Endothelial cell of umbilical vein (primary cell): ENCODE results near the gene IYD. TPM values are rescaled to one million over a fixed set of nuclear protein-coding genes. Genes with fewer than 3 reads are reported as not detected.
A peak's percentile ranks its signal among the peaks of the same experiment; 100 is the strongest.

ENCODE experiments used
- BruUV-seq: library from RNA; stranded (reverse); fragments of 400-500 nt; replicated peaks from 2 replicates; lab custom pipeline; 2021; lab: Mats Ljungman, UMichigan
- CTCF ChIA-PET: fragments of 300-600, 350-600 bp; sonication (Branson Sonifier 250); formaldehyde crosslinking; loops from one replicate; lab custom pipeline; 2021; ENCODE audit warnings: antibody characterized with exemption, inconsistent platforms; lab: Charles Lee
- POLR2A ChIA-PET: fragments of 300-600, 350-600 bp; sonication (Branson Sonifier 250); formaldehyde crosslinking; loops from one replicate; lab custom pipeline; 2021; ENCODE audit warnings: antibody characterized with exemption, inconsistent platforms; lab: Charles Lee
- DNase-seq: peaks from one replicate; pipeline ENCODE4 v3.0.0-alpha.2; 2011; ENCODE audit warnings: low read depth, low spot score
- FAIRE-seq: peaks from 2 replicates; lab custom pipeline; 2011; peaks lifted over from hg19 to GRCh38; lab: Jason Lieb, UNC
- H2AFZ ChIP-seq: 2 replicates; pipeline ENCODE4 v1.6.0; 2012; ENCODE audit warnings: low read depth, low read length, control low read depth, inconsistent platforms
- H3K27ac ChIP-seq: 2 replicates; pipeline ENCODE4 v1.5.1; 2011; ENCODE audit warnings: low read depth, mild to moderate bottlenecking, control low read depth, low read length, moderate library complexity; ENCODE audit not compliant: insufficient read depth
- H3K27me3 ChIP-seq, 2 experiments: 2 replicates each; pipeline versions ENCODE4 v1.6.0 to v1.6.1; 2011; ENCODE audit warnings: low read length in 2 of 2, mixed read lengths in 1 of 2; ENCODE audit not compliant: control insufficient read depth in 2 of 2, insufficient read depth in 2 of 2
- H3K36me3 ChIP-seq, 2 experiments: 2 replicates in 1 of 2; 3 replicates in 1 of 2; pipeline ENCODE4 v1.5.1; 2011; ENCODE audit warnings: low read length in 2 of 2, mild to moderate bottlenecking in 1 of 2, moderate library complexity in 1 of 2; ENCODE audit not compliant: control insufficient read depth in 2 of 2, insufficient read depth in 2 of 2; ENCODE audit errors: extremely low read depth in 1 of 2
- H3K4me1 ChIP-seq: 3 replicates; pipeline ENCODE4 v1.5.1; 2011; ENCODE audit warnings: mild to moderate bottlenecking, low read length; ENCODE audit not compliant: control insufficient read depth, insufficient read depth; ENCODE audit errors: extremely low read depth
- H3K4me2 ChIP-seq: 2 replicates; pipeline ENCODE4 v1.6.1; 2011; ENCODE audit warnings: low read length, control low read depth, mixed read lengths; ENCODE audit not compliant: insufficient read depth
- H3K4me3 ChIP-seq, 3 experiments: fragments of 200-600 bp in 1 of 3; sonication (generic), shearing (Covaris generic) in 1 of 3; replicated peaks in 1 of 3; 2 replicates each; pipeline ENCODE4 v1.5.1; 2011 to 2016; ENCODE audit warnings: control low read depth in 3 of 3, low read length in 3 of 3, mild to moderate bottlenecking in 2 of 3, inconsistent platforms in 1 of 3, low read depth in 1 of 3, moderate library complexity in 1 of 3; ENCODE audit not compliant: insufficient read depth in 1 of 3
- H3K79me2 ChIP-seq: 2 replicates; pipeline ENCODE4 v1.6.0; 2012; ENCODE audit warnings: low read length, inconsistent platforms; ENCODE audit not compliant: control insufficient read depth, insufficient read depth
- H3K9ac ChIP-seq: replicated peaks from 2 replicates; pipeline ENCODE3; 2011; ENCODE audit warnings: low read length, control low read depth; ENCODE audit not compliant: insufficient read depth; ENCODE audit errors: extremely low read depth
- H3K9me1 ChIP-seq: replicated peaks from 3 replicates; pipeline ENCODE4 v1.6.0; 2011; ENCODE audit warnings: mild to moderate bottlenecking, low read length; ENCODE audit not compliant: control insufficient read depth, insufficient read depth; ENCODE audit errors: extremely low read depth
- H3K9me3 ChIP-seq: replicated peaks from 2 replicates; pipeline ENCODE4 v1.5.1; 2012; ENCODE audit warnings: low read length, inconsistent platforms; ENCODE audit not compliant: control insufficient read depth, insufficient read depth
- H4K20me1 ChIP-seq: replicated peaks from 2 replicates; pipeline ENCODE3; 2011; ENCODE audit warnings: mild to moderate bottlenecking, low read length; ENCODE audit not compliant: control insufficient read depth, insufficient read depth; ENCODE audit errors: extremely low read depth
- CTCF ChIP-seq, 2 donors: IDR thresholded peaks; 1 replicate in 1 of 2; 2 replicates in 1 of 2; pipeline ENCODE4 v1.5.1; 2011; ENCODE audit warnings: low read length in 2 of 2, mild to moderate bottlenecking in 2 of 2, moderate library complexity in 2 of 2, control low read depth in 1 of 2, inconsistent platforms in 1 of 2, low read depth in 1 of 2; ENCODE audit not compliant: insufficient read depth in 1 of 2; ENCODE audit errors: extremely low read depth in 1 of 2
- EZH2 ChIP-seq: IDR thresholded peaks from 2 replicates; pipeline ENCODE4 v1.6.1; 2012; ENCODE audit warnings: borderline replicate concordance, low read depth, mild to moderate bottlenecking, moderate library complexity, low read length, inconsistent platforms; ENCODE audit not compliant: severe bottlenecking
- FOS ChIP-seq: IDR thresholded peaks from 2 replicates; pipeline ENCODE4 v1.6.1; 2011; ENCODE audit warnings: mild to moderate bottlenecking, low read length, moderate library complexity, borderline replicate concordance; ENCODE audit not compliant: insufficient read depth
- GATA2 ChIP-seq: IDR thresholded peaks from 2 replicates; pipeline ENCODE4 v1.7.0; 2011; ENCODE audit warnings: low read depth, mild to moderate bottlenecking, moderate library complexity, mixed read lengths, low read length; ENCODE audit not compliant: insufficient read length, insufficient read depth
- JUN ChIP-seq: IDR thresholded peaks from 2 replicates; pipeline ENCODE4 v1.6.1; 2011; ENCODE audit warnings: borderline replicate concordance, low read depth; ENCODE audit not compliant: insufficient read length, insufficient read depth
- MAX ChIP-seq: IDR thresholded peaks from 2 replicates; pipeline ENCODE4 v1.6.1; 2011; ENCODE audit not compliant: insufficient read depth, insufficient read length
- MYC ChIP-seq: IDR thresholded peaks from one replicate; pipeline ENCODE4 v1.6.1; 2011; ENCODE audit warnings: mild to moderate bottlenecking, low read depth, low read length
- POLR2A ChIP-seq: IDR thresholded peaks from 2 replicates; pipeline ENCODE4 v1.6.1; 2012; ENCODE audit warnings: low read depth, mild to moderate bottlenecking, control low read depth, low read length
- POLR2AphosphoS5 ChIP-seq: IDR thresholded peaks from 2 replicates; pipeline ENCODE4 v1.6.1; 2012; ENCODE audit warnings: low read depth, mild to moderate bottlenecking, control low read depth, low read length, moderate library complexity; ENCODE audit not compliant: insufficient read depth
- dilution Hi-C: fragments of 300-500 bp; cut with MboI; formaldehyde crosslinking; loops from one replicate; pipeline ENCODE4 v1.15.0; 2019; ENCODE audit warnings: low sequenced_read_pairs; ENCODE audit not compliant: extremely low pct_ligation_motif_present
- intact Hi-C: fragments of 100-400 bp; cut with micrococcal nuclease; formaldehyde crosslinking; loops from one replicate; pipeline ENCODE4 v1.10.0; 2022
- polyA plus RNA-seq, 4 experiments: library from polyadenylated mRNA; depleted of rRNA in 3 of 4; stranded (reverse) in 3 of 4; unstranded in 1 of 4; fragments of >200 nt; gene quantifications; 2 replicates each; pipeline versions ENCODE4 v1.2.1 to v1.2.3, GENCODE V29; 2011 to 2012; ENCODE audit warnings: missing spikeins in 1 of 4
- total RNA-seq: library from RNA; stranded (reverse); gene quantifications from 2 replicates; pipeline ENCODE4 v1.2.3, GENCODE V29; 2021

Gene IYD
- total and polyA plus RNA-seq, 2 donors (not counting 3 experiments of a cell fraction or from before 2014, with no cell fraction given), result not detected

DNA sequence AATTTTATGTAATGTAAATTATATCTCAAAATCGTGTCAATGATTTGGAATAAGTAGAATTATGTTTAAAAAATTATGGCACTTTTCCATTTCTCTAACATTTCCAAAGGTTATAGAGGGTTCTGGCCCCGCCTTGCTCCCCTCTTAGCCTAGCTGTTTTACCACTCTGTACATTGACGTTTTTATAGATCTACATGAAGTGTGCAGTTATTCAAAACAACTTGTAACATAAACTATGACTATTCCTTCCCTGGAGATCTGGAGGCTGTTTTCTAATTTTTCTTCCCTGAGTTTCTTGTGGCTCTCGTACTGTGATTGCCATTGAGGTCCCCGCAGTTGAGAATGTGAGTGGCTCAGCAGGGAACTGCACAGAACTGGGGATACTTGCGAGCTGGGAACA is 48.4 kb downstream of the IYD start:
- no peaks in the 10 kb centered on the region for H3K9me3 ChIP-seq
- FAIRE-seq, result no peak
- H3K27me3 ChIP-seq, result peaks cover 2 to 3% of the 10 kb centered on the region in 2 experiments
- no peak overlapping the region for H3K9ac ChIP-seq
- dilution Hi-C loops, result no loop called here
- no peaks in the 10 kb centered on the region for H3K79me2 ChIP-seq
- POLR2A ChIA-PET, result no interaction called here
- no peaks in the 10 kb centered on the region for H3K9me1 ChIP-seq
- CTCF ChIA-PET, result interaction anchor here (0.6 to 7.2 kb wide), 17 partner anchors 7 to 398 kb away, joined by 3 to 266 read pairs (median 11); partner anchors contain the start of gene PLEKHG1
- no peaks in the 10 kb centered on the region for H4K20me1 ChIP-seq
- BruUV-seq, result no TSS peak
- TF ChIP-seq MYC (no peak), MAX (no peak), JUN (no peak), EZH2 (no peak), POLR2AphosphoS5 (no peak), POLR2A (no peak), CTCF (IDR thresholded peaks at IDR 0.05; ENCODE audit: extremely low read depth in 1 of 2, insufficient read depth in 1 of 2, low read depth in 1 of 2, low read length in 2 of 2) (no peak), GATA2 (no peak), FOS (no peak)
- H3K4me2 ChIP-seq, result no peak overlapping the region
- peak overlapping the region; percentile 91 for H2AFZ ChIP-seq
- intact Hi-C loops, result loop anchor here (5.0 to 10.0 kb wide), 2 partner anchors 465 to 918 kb away; no protein-coding TSS in a partner anchor
- no peak overlapping the region for H3K4me3 ChIP-seq
- peaks cover 10% of the 10 kb centered on the region for H3K4me1 ChIP-seq
- H3K27ac ChIP-seq, result peak overlapping the region; percentile 84
- no peak for DNase-seq
- H3K36me3 ChIP-seq, result no peaks in the 10 kb centered on the region
